NCI-H1930 (cell line): ENCODE results near the gene ZDHHC11B.
"Not testable (repeated sequence)": the region's sequence is repeated elsewhere in the genome, so short reads cannot be mapped to it uniquely, and the experiment has no call there.

ENCODE experiments used
- DNase-seq, 2 experiments: peaks; one replicate each; lab custom pipeline; 2025; lab: John Stamatoyannopoulos, UW

ZDHHC11B gene

GRCh38 chr5:716740-717139 is 67.8 kb downstream of the ZDHHC11B start:
- not testable (repeated sequence) for DNase-seq

- DNase-seq, result not testable (repeated sequence)
Observed at GRCh38 chr5:715636-716035, 68.9 kb downstream of the ZDHHC11B start.

- not testable (repeated sequence) for DNase-seq
Observed at GRCh38 chr5:714215-715118, 70.1 kb downstream of the ZDHHC11B start.

- DNase-seq, result not testable (repeated sequence)
Observed at GRCh38 chr5:713686-714085, 70.8 kb downstream of the ZDHHC11B start.

GRCh38 chr5:708848-709517 is 75.5 kb downstream of the ZDHHC11B start:
- DNase-seq, result not testable (repeated sequence)

GRCh38 chr5:708374-708773 is 76.2 kb downstream of the ZDHHC11B start:
- not testable (repeated sequence) for DNase-seq

- not testable (repeated sequence) for DNase-seq
Observed at GRCh38 chr5:706127-706526, 78.4 kb downstream of the ZDHHC11B start.

- not testable (repeated sequence) for DNase-seq
Observed at GRCh38 chr5:696753-697702, 87.5 kb downstream of the ZDHHC11B start.

GRCh38 chr5:696191-696590 is 88.3 kb downstream of the ZDHHC11B start:
- DNase-seq, result not testable (repeated sequence)

- not testable (repeated sequence) for DNase-seq
Observed at GRCh38 chr5:695475-695874, 89.1 kb downstream of the ZDHHC11B start.

GRCh38 chr5:694042-694431 is 90.5 kb downstream of the ZDHHC11B start:
- not testable (repeated sequence) for DNase-seq

- peak; percentile 82 to 92 for DNase-seq
Observed at GRCh38 chr5:693271-694041, 91.1 kb downstream of the ZDHHC11B start, which contains the start of gene TPPP. Gene TPPP (minus strand): TSS chr5:693352. CDS start chr5:678060, 15,292 bp downstream.

- DNase-seq, result not testable (repeated sequence)
Observed at GRCh38 chr5:692529-693041, 91.9 kb downstream of the ZDHHC11B start.

- DNase-seq, result no peak
Observed at GRCh38 chr5:691817-692528, 92.6 kb downstream of the ZDHHC11B start.

- not testable (repeated sequence) for DNase-seq
Observed at GRCh38 chr5:691049-691448, 93.5 kb downstream of the ZDHHC11B start.

GRCh38 chr5:690293-690692 is 94.2 kb downstream of the ZDHHC11B start:
- not testable (repeated sequence) for DNase-seq

- not testable (repeated sequence) for DNase-seq
Observed at GRCh38 chr5:688348-689010, 96.0 kb downstream of the ZDHHC11B start.

GRCh38 chr5:686936-687335 is 97.6 kb downstream of the ZDHHC11B start:
- not testable (repeated sequence) for DNase-seq

- not testable (repeated sequence) for DNase-seq
Observed at GRCh38 chr5:686172-686523, 98.4 kb downstream of the ZDHHC11B start.
